GM21526 (cell line): ENCODE measurements around the gene SLC27A2.

Experiments used
- ATAC-seq: cut with Tn5 transposase; IDR thresholded peaks from one replicate; pipeline ENCODE4 v1.9.1; 2021; ENCODE audit warnings: moderate library complexity; ENCODE audit not compliant: unreplicated experiment, low FRiP score

SLC27A2 gene

GRCh38 chr15:50260969-50261496, 79.0 kb downstream of the SLC27A2 start:
- no peak for ATAC-seq

GRCh38 chr15:50261981-50262380, 80.0 kb downstream of the SLC27A2 start:
- ATAC-seq, result no peak

GRCh38 chr15:50262533-50262932, 80.5 kb downstream of the SLC27A2 start:
- no peak for ATAC-seq

- no peak for ATAC-seq
Observed at GRCh38 chr15:50265620-50266019, 83.6 kb downstream of the SLC27A2 start, which contains the start of gene HDC. HDC (minus strand) TSS chr15:50265726; CDS start chr15:50265623, 103 bp downstream.

- ATAC-seq, result no peak
Observed at GRCh38 chr15:50267577-50267976, 85.6 kb downstream of the SLC27A2 start.

- no peak for ATAC-seq
Observed at GRCh38 chr15:50275091-50275490, 93.1 kb downstream of the SLC27A2 start.

GRCh38 chr15:50275908-50276307, 93.9 kb downstream of the SLC27A2 start:
- ATAC-seq, result no peak

- no peak for ATAC-seq
Observed at GRCh38 chr15:50277370-50277769, 95.4 kb downstream of the SLC27A2 start.

GRCh38 chr15:50278496-50278895, 96.5 kb downstream of the SLC27A2 start:
- ATAC-seq, result no peak

- ATAC-seq, result no peak
Observed at GRCh38 chr15:50280271-50280670, 98.3 kb downstream of the SLC27A2 start.

GRCh38 chr15:50281427-50281826, 99.4 kb downstream of the SLC27A2 start:
- no peak for ATAC-seq
